DMS153 treated with DMSO at 0.1 percent for 48 hours (cell line): Measurements from ENCODE around the gene TBL3.
A peak's percentile ranks its signal among the peaks of the same experiment; 100 is the strongest.

Source experiments
- DNase-seq: peaks from one replicate; lab custom pipeline; 2025; ENCODE audit not compliant: unreplicated experiment; lab: John Stamatoyannopoulos, UW

TBL3 gene

GRCh38 chr16:2013527-2013926 lies 41.7 kb downstream of the TBL3 start:
- DNase-seq, result no peak

GRCh38 chr16:2015117-2015946 lies 43.5 kb downstream of the TBL3 start:
- no peak for DNase-seq

- DNase-seq, result no peak
Observed at GRCh38 chr16:2015947-2016208, 44.0 kb downstream of the TBL3 start.

- DNase-seq, result no peak
Observed at GRCh38 chr16:2016407-2016922, 44.6 kb downstream of the TBL3 start.

DNA sequence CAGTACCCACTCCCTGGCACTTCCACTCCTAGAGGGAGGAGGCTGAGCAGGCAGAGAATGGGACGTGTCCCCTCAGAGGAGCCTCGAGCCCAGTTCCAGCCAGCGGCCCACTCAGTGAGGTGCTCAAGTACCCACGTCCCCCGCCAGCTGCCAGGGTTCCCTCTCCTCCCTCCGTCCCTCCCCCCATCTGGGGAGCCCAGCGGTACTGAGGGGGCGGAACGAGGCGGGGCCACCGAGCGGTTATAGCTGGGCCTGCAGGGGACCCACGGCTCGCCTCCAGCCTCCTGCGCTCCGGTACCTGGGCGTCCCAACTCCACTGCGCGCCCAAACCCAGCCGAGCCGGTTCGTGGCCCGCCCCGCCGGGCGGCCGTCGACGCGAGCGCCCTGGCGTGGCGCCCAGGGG lies 47.7 kb downstream of the TBL3 start, which contains the start of gene NPW:
Gene NPW, plus strand, starts transcription at position 268 of the 403 bp plus-strand sequence.
- no peak for DNase-seq

- DNase-seq, result no peak
Observed at GRCh38 chr16:2019921-2020831, 48.3 kb downstream of the TBL3 start.

GRCh38 chr16:2022723-2023091 lies 50.9 kb downstream of the TBL3 start:
- no peak for DNase-seq

- DNase-seq, result peak; percentile 88
Observed at GRCh38 chr16:2023092-2024031, 51.5 kb downstream of the TBL3 start.

DNA sequence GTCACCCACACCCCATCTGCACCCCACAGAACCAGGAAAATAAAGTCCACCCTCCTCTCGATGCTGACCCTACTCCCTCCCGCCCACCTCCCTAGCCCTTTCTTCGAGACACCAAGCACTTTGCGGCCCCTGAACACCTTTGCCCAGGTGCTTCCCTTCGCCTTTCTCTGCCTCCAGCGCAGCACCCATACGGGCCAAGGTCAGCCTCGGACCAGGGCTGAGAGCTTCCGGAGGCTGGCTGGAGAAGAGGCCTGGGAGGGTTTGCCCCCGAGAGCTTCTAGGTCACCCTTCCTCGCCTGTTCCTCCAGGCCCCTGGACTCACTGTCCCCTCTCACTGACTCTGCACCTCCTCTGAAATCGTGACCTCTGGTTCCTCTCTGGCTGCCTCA lies 52.2 kb downstream of the TBL3 start:
- DNase-seq, result no peak

DNA sequence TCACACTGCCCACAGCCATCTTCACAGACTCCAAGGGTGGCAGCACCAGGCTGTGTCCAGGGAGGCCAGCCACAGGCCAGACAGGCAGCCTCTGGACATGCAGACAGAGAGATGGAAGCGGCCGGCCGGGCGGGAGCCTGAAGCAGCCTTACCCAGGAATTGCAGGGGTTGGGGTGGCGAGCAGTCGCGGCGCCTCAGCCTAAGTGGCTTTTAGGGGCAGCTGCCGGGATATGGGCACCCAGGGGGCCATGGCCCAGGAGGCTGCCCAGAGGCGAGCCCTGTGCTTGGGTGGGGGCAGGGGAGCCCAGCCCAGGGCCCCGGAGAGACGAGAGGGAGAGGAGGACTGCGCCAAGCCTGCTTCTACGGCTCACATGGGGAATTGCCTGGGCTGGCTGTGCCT lies 53.4 kb downstream of the TBL3 start:
- no peak for DNase-seq

DNA sequence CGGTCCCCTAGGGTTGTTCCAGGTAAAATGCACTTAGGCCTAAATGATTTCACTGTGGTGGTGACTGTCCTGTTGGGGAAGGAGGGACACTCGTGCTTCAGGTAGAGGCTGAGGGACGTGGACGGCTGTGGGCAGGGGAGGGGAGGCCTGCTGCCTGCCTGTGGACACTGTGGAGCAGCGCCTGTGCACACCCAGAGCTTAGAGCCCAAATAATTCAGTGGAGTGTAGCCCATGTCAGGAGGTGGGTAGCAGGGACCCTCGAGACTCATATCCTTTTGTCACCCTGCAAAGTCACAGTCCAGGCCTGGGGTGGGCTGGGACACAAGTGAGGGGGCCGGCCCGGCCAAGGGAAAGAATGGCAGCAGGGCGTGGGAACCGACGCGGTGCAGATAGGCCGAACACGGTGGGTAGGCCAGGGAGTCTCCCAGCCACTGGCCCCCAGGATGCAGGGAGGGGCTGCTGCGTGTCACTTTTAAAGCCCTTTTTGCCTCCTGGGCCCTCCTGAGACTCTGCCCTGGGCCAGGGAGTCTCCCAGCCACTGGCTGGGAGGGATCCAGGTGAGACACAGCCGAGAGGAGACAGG lies 54.1 kb downstream of the TBL3 start:
- DNase-seq, result no peak

DNA sequence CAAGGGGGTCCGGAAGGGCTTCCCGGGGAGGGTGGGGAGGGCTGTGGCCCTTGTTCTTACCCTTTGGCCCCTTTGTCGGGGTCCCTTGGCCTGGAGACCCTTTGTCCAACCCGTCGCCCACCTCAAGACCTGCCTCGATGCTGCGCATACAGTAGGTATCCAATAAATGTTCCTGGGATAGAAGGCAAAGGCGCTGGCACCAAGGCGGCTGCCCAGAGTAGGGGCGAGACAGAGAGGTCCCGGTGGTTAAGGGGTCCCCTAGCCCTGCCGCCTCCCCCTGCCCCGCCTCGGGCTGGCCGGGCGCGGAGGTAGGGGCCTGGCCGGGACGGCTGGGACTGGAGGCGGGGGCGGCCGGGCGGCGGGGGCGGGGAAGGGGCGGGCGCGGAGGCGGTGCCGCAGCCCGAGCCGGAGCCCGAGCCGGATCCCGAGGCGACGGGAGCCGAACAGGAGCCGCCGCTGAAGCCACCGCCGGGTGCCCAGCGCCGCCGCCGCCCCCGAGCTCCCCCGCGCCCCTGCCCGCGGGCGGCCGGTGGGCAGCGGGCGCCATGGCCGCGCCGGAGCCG lies 54.7 kb downstream of the TBL3 start, which contains the start of gene NHERF2:
Gene NHERF2, plus strand, starts transcription at position 442 of the 563 bp plus-strand sequence. Its CDS starts 104 bp downstream, at position 546.
- no peak for DNase-seq

DNA sequence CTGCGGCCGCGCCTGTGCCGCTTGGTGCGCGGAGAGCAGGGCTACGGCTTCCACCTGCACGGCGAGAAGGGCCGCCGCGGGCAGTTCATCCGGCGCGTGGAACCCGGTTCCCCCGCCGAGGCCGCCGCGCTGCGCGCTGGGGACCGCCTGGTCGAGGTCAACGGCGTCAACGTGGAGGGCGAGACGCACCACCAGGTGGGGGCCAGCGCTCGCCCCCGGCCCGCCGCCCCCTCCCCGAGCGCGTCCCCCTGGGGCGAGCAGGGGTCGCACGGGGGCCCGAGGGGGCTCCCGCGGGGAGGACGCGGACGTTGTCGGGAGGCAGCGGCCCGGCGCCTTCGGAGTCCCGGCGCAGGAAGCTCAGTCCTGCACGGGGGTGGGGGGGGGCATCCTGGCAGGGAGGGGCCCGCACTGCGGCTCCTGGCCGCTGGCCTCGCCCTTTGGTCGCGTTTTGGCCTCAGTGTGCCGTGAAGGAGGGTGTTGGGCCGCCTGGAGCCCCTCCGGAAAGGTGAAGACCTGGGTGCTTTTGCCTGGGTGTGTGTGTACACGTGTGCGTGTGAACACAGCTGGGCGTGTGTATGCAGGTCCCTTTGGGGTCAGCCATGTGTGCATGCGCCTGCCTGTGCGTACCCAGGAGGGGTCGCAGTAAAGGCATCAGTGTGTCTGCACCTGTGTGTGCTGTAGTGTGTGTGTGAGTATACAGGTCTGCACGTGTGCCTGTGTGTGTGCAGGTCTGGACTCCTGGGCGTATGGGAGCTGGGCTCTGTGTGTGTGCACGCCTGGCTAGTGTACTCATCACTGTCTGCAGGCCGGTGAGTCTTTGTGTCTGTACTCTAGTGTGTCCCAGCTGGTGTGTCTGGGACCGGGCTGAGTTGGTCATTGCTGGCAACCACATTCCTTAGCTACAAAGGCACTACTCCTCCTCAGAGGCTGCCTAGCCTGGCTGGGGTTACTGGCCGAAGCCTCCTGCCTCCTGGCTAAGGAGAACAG lies 55.5 kb downstream of the TBL3 start:
- no peak for DNase-seq

DNA sequence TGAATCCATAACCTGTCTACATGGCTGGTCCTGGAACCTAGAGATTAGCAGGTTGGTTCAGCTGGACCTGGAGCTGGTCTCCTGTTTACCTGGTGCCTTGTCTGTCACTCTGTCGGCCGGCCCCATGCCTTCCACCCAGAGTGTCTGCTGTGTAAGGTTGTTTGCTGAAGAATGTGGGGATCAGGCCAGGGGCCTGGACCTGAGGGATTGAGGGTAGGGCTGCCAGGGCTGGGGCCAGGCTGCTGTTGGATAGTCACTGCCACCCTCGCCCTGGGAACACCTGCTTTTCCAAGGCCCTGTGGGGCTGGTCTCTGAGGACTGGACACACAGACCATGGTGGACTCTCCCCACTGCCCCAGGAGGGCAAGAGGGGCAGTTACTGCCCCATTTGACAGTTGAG lies 56.3 kb downstream of the TBL3 start:
- DNase-seq, result no peak

DNA sequence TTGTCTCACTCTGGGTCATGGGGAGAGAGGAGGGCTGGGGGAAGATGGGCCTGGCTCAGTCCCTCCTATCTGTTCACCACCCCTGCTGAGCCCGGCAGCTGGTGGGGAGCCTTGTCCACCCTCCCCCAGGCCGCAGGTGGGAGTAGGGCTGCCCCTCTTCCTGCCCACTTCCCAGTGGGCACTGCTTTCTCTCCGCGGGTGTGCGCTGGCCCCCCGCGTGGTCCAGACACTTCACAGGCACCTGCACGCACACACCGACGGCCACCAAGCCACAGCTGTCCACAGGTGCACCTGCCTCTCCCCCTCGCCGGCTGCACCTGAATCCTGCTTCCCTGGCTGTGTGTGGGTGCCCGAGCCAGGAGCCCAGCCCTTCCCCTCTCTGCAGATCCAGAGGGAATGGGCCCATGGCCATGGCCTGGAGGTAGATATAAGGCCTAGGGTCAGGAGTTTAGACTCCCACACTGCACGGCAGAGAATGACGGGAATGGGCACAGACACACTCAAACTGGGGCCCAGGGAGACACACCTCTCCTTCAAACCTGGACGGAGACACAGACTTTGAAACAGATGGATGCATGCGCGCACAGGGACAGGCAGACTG lies 56.9 kb downstream of the TBL3 start:
- no peak for DNase-seq

DNA sequence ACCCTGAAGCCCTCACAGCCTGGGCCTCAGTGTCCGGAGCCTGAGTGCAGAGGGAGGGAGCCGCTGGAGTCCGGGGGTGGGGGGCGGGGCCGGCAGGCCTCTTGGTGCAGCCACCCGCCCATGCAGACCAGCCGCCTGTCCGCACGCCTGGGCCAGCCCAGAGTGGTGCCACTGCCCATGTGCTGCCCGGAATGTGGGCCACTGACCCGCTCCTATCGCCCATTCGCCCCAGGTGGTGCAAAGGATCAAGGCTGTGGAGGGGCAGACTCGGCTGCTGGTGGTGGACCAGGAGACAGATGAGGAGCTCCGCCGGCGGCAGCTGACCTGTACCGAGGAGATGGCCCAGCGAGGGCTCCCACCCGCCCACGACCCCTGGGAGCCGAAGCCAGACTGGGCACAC lies 57.5 kb downstream of the TBL3 start:
- DNase-seq, result no peak

DNA sequence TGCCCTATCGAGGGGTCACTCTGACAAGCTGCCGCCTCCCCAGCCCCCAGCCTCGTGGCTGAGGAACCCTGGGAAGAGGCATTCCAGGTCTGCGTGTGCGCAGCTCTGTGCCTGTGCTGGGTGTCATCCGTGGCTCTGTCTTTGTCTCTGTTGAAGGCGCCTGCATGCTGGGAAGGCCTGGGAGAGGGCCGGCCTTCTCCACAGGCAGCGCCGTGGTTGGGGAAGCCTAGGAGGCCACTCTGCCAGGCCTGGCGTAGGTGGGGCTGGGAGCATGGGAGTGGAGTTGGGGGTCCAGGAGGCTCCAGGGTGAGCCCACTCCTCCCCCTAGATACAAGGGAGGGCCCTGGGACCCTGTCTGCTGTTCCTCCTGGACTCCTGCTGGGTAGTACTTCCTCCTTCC lies 58.2 kb downstream of the TBL3 start:
- no peak for DNase-seq

DNA sequence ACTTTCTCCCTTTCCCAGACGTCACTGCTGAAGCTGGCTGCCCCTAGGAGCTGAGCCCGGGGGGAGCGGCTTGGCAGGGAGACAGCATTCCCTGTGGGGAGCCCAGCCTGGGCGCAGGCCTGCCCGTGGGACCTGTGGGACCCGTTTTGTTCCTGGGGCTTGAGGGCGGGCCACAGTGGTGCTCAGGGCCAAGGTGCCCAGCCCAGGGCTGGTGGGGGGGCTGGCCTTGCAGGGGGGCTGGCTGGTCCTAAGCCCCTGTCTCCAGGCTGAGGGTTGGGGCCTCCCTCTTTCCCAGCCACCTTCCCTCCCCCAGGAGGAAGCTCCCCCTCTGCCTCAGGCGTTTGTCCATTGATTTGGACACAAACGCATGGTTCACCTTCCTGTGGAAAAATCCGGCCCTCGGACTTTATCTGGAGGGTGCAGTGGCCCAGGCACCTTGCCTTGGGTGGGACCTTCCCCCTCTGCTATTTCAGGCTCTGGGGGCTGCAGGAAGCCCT lies 59.3 kb downstream of the TBL3 start:
- no peak for DNase-seq
